Measurements from ENCODE around the gene SCNN1A. TPM values are rescaled to one million over a fixed set of nuclear protein-coding genes. Genes with fewer than 3 reads are reported as not detected.

SCNN1A gene
- total and polyA plus RNA-seq, 2 of the 13 experiments (the other 11 are each of a cell fraction or from before 2014, with no cell fraction given) = 1.5 to 14.6 TPM

- TF ChIP-seq, protein P1, sequence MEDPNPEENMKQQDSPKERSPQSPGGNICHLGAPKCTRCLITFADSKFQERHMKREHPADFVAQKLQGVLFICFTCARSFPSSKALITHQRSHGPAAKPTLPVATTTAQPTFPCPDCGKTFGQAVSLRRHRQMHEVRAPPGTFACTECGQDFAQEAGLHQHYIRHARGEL (CRISPR knock-in tag; IDR thresholded peaks at IDR 0.05) = peak; percentile 92
- TF ChIP-seq TCF7 (IDR thresholded peaks at IDR 0.05; ENCODE audit: low read depth) = no peak
- peak; percentile 98 for TF ChIP-seq MTERF4 (CRISPR knock-in tag; IDR thresholded peaks at IDR 0.05)
- peak; percentile 90; the same call in 1 of the 2 replicates for TF ChIP-seq ZBTB1 (CRISPR knock-in tag; IDR thresholded peaks at IDR 0.05; ENCODE audit: borderline replicate concordance)
- TF ChIP-seq, protein P2, sequence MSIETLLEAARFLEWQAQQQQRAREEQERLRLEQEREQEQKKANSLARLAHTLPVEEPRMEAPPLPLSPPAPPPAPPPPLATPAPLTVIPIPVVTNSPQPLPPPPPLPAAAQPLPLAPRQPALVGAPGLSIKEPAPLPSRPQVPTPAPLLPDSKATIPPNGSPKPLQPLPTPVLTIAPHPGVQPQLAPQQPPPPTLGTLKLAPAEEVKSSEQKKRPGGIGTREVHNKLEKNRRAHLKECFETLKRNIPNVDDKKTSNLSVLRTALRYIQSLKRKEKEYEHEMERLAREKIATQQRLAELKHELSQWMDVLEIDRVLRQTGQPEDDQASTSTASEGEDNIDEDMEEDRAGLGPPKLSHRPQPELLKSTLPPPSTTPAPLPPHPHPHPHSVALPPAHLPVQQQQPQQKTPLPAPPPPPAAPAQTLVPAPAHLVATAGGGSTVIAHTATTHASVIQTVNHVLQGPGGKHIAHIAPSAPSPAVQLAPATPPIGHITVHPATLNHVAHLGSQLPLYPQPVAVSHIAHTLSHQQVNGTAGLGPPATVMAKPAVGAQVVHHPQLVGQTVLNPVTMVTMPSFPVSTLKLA (IDR thresholded peaks at IDR 0.05) = peak; percentile 60
- no peak for TF ChIP-seq KLF9 (CRISPR knock-in tag; IDR thresholded peaks at IDR 0.05; ENCODE audit: low read depth)
- no peak for TF ChIP-seq NFATC3 (CRISPR knock-in tag; IDR thresholded peaks at IDR 0.05)
- TF ChIP-seq AHR (CRISPR knock-in tag; IDR thresholded peaks at IDR 0.05) = peak; percentile 74; the same call in 1 of the 2 replicates
- TF ChIP-seq ZNF207 (IDR thresholded peaks at IDR 0.05; ENCODE audit: borderline replicate concordance) = no peak
- TF ChIP-seq SIX1 (CRISPR knock-in tag; IDR thresholded peaks at IDR 0.05; ENCODE audit: borderline replicate concordance) = no peak
- no peak for TF ChIP-seq TCF12 (IDR thresholded peaks at IDR 0.05)
- peak; percentile 89; the same call in 1 of the 2 replicates for TF ChIP-seq TCF12 (CRISPR knock-in tag; IDR thresholded peaks at IDR 0.05)
- peak; percentile 44; the same call in 1 of the 2 replicates for TF ChIP-seq ZNF343 (CRISPR knock-in tag; IDR thresholded peaks at IDR 0.05)
- peak; percentile 91 for TF ChIP-seq ZNF563 (CRISPR knock-in tag; IDR thresholded peaks at IDR 0.05)
- no peak for TF ChIP-seq ZNF530 (CRISPR knock-in tag; IDR thresholded peaks at IDR 0.05; ENCODE audit: low read depth)
- TF ChIP-seq NFIC (IDR thresholded peaks at IDR 0.05; ENCODE audit: low read length) = no peak
- TF ChIP-seq MXD4 (CRISPR knock-in tag; IDR thresholded peaks at IDR 0.05) = peak; percentile 88
- TF ChIP-seq ZNF567 (CRISPR knock-in tag; IDR thresholded peaks at IDR 0.05; ENCODE audit: borderline replicate concordance) = peak; percentile 76
- no peak; the same call in 1 of the 2 replicates for TF ChIP-seq ZNF740 (CRISPR knock-in tag; IDR thresholded peaks at IDR 0.05)
- TF ChIP-seq NR2C2 (CRISPR knock-in tag; IDR thresholded peaks at IDR 0.05; ENCODE audit: borderline replicate concordance) = peak; percentile 52; the same call in 1 of the 2 replicates
- TF ChIP-seq CTCF (CRISPR knock-in tag; IDR thresholded peaks at IDR 0.05) = peak; percentile 52; the same call in 1 of the 2 replicates
- peak; percentile 39; the same call in 1 of the 2 replicates for TF ChIP-seq ZNF782 (CRISPR knock-in tag; IDR thresholded peaks at IDR 0.05; ENCODE audit: borderline replicate concordance)
Measured at GRCh38 chr12:6383572-6384498, 8.5 kb upstream of the SCNN1A start, which contains the start of gene LTBR (continued).

All from HepG2 (cell line).